Uterus (tissue), 4 donors: ENCODE results near the gene GTF2H1. TPM values are rescaled to one million over a fixed set of nuclear protein-coding genes. Genes with fewer than 3 reads are reported as not detected.
"Not testable (repeated sequence)": the region's sequence is repeated elsewhere in the genome, so short reads cannot be mapped to it uniquely, and the experiment has no call there.

Experiments
- DNase-seq, 2 donors: peaks; one replicate each; pipeline ENCODE4 v3.0.0-alpha.2; 2019 to 2020
- H3K27ac ChIP-seq, 2 donors: fragments of 200-600 bp; sonication (generic); 1 replicate in 1 of 2; 2 replicates in 1 of 2; pipeline ENCODE4 v1.5.1; 2016 to 2018
- H3K27me3 ChIP-seq, 2 donors: fragments of 200-600 bp; sonication (generic); one replicate each; pipeline ENCODE4 v1.5.1; 2018 to 2019; ENCODE audit warnings: control low read depth in 1 of 2
- H3K36me3 ChIP-seq, 2 donors: fragments of 200-600 bp; sonication (generic); one replicate each; pipeline ENCODE4 v1.5.1; 2019; ENCODE audit warnings: control low read depth in 1 of 2
- H3K4me1 ChIP-seq, 2 donors: fragments of 200-600 bp; sonication (generic); one replicate each; pipeline ENCODE4 v1.5.1; 2018 to 2019; ENCODE audit warnings: control low read depth in 1 of 2
- H3K4me3 ChIP-seq, 2 donors: fragments of 200-600 bp; sonication (generic); 1 replicate in 1 of 2; 2 replicates in 1 of 2; pipeline ENCODE4 v1.5.1; 2018 to 2019; ENCODE audit warnings: mild to moderate bottlenecking in 1 of 2
- H3K9me3 ChIP-seq, 2 donors: fragments of 200-600 bp; sonication (generic); one replicate each; pipeline ENCODE4 v1.5.1; 2019; ENCODE audit warnings: control low read depth in 1 of 2
- POLR2A ChIP-seq, 2 donors: fragments of 450-650 bp; IDR thresholded peaks; one replicate each; pipeline ENCODE4 v1.6.1; 2016; ENCODE audit warnings: antibody characterized with exemption in 2 of 2, mild to moderate bottlenecking in 1 of 2, moderate library complexity in 1 of 2
- intact Hi-C: fragments of 100-400 bp; cut with DNase I; formaldehyde crosslinking; loops from one replicate; pipeline ENCODE4 v1.15.1; 2023; ENCODE audit warnings: low total_unique reads
- total RNA-seq, 4 donors: library from RNA; depleted of rRNA in 3 of 4; stranded (reverse); fragments of >200 nt in 3 of 4; gene quantifications; one replicate each; pipeline versions ENCODE4 v1.1.0 to v1.2.4, GENCODE V29; 2014 to 2023
- TF ChIP-seq, protein P1 (sequence below), 4 experiments: fragments of 200-600 bp in 2 of 4; fragments of 450-650 bp in 2 of 4; sonication (generic) in 2 of 4; IDR thresholded peaks; one replicate each; pipeline ENCODE4 v1.5.1; 2016 to 2019; ENCODE audit warnings: antibody characterized with exemption in 4 of 4, mild to moderate bottlenecking in 2 of 4, moderate library complexity in 1 of 4
- donor health status: DM: yes; HTN: yes; CAD: no.

GTF2H1 gene
- total RNA-seq, 4 donors from 2014 or later: 25.0 to 103 (median 50.7) TPM

- no peaks in the 10 kb centered on the region for H3K27me3 ChIP-seq
- peaks cover 8 to 19% of the 10 kb centered on the region in 2 donors for H3K4me1 ChIP-seq
- no peaks in the 10 kb centered on the region for H3K36me3 ChIP-seq
- peak overlapping the region; percentile 96 to 99 for H3K27ac ChIP-seq
- no peak for TF ChIP-seq POLR2A (IDR thresholded peaks at IDR 0.05)
- TF ChIP-seq, protein P1, sequence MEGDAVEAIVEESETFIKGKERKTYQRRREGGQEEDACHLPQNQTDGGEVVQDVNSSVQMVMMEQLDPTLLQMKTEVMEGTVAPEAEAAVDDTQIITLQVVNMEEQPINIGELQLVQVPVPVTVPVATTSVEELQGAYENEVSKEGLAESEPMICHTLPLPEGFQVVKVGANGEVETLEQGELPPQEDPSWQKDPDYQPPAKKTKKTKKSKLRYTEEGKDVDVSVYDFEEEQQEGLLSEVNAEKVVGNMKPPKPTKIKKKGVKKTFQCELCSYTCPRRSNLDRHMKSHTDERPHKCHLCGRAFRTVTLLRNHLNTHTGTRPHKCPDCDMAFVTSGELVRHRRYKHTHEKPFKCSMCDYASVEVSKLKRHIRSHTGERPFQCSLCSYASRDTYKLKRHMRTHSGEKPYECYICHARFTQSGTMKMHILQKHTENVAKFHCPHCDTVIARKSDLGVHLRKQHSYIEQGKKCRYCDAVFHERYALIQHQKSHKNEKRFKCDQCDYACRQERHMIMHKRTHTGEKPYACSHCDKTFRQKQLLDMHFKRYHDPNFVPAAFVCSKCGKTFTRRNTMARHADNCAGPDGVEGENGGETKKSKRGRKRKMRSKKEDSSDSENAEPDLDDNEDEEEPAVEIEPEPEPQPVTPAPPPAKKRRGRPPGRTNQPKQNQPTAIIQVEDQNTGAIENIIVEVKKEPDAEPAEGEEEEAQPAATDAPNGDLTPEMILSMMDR (IDR thresholded peaks at IDR 0.05): no peak
- H3K9me3 ChIP-seq: no peaks in the 10 kb centered on the region
- intact Hi-C loops: loop anchor here (5.0 kb wide), 1 partner anchor 74 kb away; no protein-coding TSS in a partner anchor
- no peak for DNase-seq
- H3K4me3 ChIP-seq: peak overlapping the region; percentile 73 to 82
Observed at GRCh38 chr11:18322818-18323570, 627 bp downstream of the GTF2H1 start.

- intact Hi-C loops: loop anchor here (5.0 kb wide), 1 partner anchor 73 kb away; no protein-coding TSS in a partner anchor
- not testable (repeated sequence) for H3K4me3 ChIP-seq, H3K27me3 ChIP-seq, H3K9me3 ChIP-seq, H3K36me3 ChIP-seq, H3K27ac ChIP-seq, DNase-seq
- H3K4me1 ChIP-seq: peaks cover 8 to 15% of the 10 kb centered on the region in 2 donors
Observed at GRCh38 chr11:18323881-18324280, 1.5 kb downstream of the GTF2H1 start.

- Histone ChIP-seq H3K27ac (no peak overlapping the region), H3K27me3 (no peaks in the 10 kb centered on the region), H3K4me3 (no peak overlapping the region), H3K9me3 (no peaks in the 10 kb centered on the region), H3K36me3 (no peaks in the 10 kb centered on the region), H3K4me1 (peaks cover 8 to 15% of the 10 kb centered on the region in 2 donors)
- no peak for DNase-seq
- intact Hi-C loops: loop anchor here (5.0 kb wide), 1 partner anchor 73 kb away; no protein-coding TSS in a partner anchor
- TF ChIP-seq POLR2A (IDR thresholded peaks at IDR 0.05): no peak
- TF ChIP-seq, protein P1 (IDR thresholded peaks at IDR 0.05): no peak
Observed at GRCh38 chr11:18324381-18324780, 2.0 kb downstream of the GTF2H1 start.

- no peak for TF ChIP-seq POLR2A (IDR thresholded peaks at IDR 0.05)
- TF ChIP-seq, protein P1 (IDR thresholded peaks at IDR 0.05): no peak
- DNase-seq: no peak
- no peaks in the 10 kb centered on the region for H3K36me3 ChIP-seq
- no peaks in the 10 kb centered on the region for H3K27me3 ChIP-seq
- no peak overlapping the region for H3K27ac ChIP-seq
- no peaks in the 10 kb centered on the region for H3K9me3 ChIP-seq
- intact Hi-C loops: no loop called here
- H3K4me1 ChIP-seq: peaks cover 3 to 5% of the 10 kb centered on the region in 2 donors
- no peak overlapping the region for H3K4me3 ChIP-seq
Observed at GRCh38 chr11:18329196-18329870, 7.0 kb downstream of the GTF2H1 start.

DNA sequence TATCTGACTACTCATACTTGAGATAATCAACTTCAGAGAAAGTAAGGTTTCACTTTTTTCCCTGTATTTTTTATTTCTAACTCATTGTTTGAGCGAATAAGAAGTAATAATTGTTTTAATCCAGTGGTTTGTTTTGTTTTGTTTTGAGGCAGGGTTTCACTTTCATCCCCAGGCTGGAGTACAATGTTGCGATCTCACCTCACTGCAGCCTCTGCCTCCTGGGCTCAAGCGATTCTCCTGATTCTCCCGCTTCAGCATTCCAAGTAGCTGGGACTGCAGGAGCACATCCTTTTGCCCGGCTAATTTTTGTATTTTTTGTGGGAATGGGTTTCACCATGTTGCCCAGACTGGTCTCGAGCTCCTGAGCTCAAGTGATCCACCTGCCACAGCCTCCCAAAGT, 8.6 kb downstream of the GTF2H1 start:
- Histone ChIP-seq H3K36me3 (no peaks in the 10 kb centered on the region), H3K4me1 (no peaks in the 10 kb centered on the region), H3K27me3 (no peaks in the 10 kb centered on the region), H3K9me3 (no peaks in the 10 kb centered on the region), H3K27ac (no peak overlapping the region), H3K4me3 (no peak overlapping the region)
- DNase-seq: no peak
- intact Hi-C loops: no loop called here
- TF ChIP-seq, protein P1 (IDR thresholded peaks at IDR 0.05): no peak
- TF ChIP-seq POLR2A (IDR thresholded peaks at IDR 0.05): no peak
